HG02623 (cell line): ENCODE results near the gene GBP3.
A peak's percentile ranks its signal among the peaks of the same experiment; 100 is the strongest.
"Not testable (repeated sequence)": the region's sequence is repeated elsewhere in the genome, so short reads cannot be mapped to it uniquely, and the experiment has no call there.

Source experiments
- ATAC-seq: cut with Tn5 transposase; IDR thresholded peaks from one replicate; pipeline ENCODE4 v1.9.1; 2021; ENCODE audit warnings: moderate library complexity; ENCODE audit not compliant: unreplicated experiment

Gene GBP3

DNA sequence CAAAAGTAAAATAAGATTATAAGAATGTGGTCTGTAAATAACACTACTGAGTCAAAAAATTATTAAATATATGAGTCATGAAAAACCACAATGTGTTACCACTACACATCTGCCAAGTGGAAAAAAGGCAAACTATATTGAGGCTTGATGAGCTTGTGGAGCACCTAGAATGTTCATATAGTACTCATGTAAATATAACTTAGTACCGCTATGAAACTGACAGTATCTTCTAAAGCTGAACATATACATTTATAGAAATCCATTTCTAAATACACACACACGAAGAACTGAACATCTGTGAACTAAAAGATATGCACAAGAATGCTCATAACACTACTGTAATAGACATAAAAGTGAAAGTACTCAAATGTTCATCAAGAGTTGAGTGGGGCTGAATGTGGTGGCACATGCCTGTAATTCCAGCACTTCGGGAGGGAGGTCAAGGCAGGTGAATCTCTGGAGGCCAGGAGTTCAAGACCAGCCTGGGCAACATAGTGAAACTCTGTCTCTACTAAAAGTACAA lies 18.5 kb upstream of the GBP3 start:
- peak; percentile 90 for ATAC-seq

GRCh38 chr1:89040315-89040626 lies 17.6 kb upstream of the GBP3 start:
- no peak for ATAC-seq

GRCh38 chr1:89037186-89037585 lies 14.5 kb upstream of the GBP3 start:
- ATAC-seq, result no peak

DNA sequence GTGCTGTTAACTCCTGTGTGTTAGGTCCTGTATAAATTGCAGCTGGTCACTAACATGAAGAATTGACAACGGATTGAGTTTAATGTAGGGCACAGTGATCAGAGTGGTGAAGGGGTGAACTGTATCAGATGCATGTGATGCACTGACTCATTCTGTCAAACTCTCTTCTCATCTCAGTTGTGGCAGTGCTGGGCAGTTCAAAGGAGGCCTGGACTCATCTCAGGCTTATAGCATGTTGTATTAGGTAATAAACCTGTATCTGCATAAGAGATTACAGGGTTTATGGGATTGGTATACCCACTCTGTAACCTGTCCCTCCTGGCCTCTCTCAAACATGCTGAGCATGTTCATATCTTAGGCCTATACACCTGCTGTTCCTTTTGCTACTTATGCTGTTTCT lies 12.4 kb upstream of the GBP3 start:
- no peak for ATAC-seq

DNA sequence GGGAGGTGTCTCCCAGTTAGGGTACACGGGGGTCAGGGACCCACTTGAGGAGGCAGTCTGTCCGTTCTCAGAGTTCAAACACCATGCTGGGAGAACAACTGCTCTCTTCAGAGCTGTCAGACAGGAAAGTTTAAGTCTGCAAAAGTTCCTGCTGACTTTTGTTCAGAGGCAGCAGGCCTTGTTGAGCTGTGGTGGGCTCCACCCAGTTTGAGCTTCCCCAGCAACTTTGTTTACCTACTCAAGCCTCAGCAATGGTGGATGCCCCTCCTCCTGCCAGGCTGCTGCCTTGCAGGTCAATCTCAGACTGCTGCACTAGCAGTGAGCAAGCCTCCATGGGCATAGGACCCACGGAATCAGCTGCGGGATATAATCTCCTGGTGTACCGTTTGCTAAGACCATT lies 11.3 kb upstream of the GBP3 start:
- ATAC-seq, result not testable (repeated sequence)

GRCh38 chr1:89029051-89029450 lies 6.4 kb upstream of the GBP3 start:
- ATAC-seq, result not testable (repeated sequence)

- ATAC-seq, result no peak
Measured at GRCh38 chr1:89025928-89026327, 3.3 kb upstream of the GBP3 start.

- ATAC-seq, result no peak
Measured at GRCh38 chr1:89023026-89023425, 360 bp upstream of the GBP3 start.

DNA sequence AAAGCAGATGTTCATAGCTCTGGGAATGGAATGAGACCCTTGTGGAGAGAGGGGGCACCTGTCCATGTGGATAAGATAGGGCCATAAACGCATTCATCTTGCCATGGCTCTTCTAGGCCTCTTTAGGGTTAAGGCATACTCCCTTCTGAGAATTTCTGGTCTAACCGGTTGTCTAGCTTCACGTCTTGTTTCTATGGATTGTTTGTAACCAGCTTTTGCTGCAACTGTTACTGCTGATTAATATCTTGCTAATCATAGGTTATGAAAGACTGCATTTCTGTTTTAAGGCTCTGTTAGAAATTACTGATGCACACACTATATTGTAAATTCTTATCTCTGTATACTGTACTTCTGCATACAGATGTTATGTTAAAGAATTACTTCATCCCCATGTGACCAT lies 4.3 kb downstream of the GBP3 start:
- ATAC-seq, result not testable (repeated sequence)

DNA sequence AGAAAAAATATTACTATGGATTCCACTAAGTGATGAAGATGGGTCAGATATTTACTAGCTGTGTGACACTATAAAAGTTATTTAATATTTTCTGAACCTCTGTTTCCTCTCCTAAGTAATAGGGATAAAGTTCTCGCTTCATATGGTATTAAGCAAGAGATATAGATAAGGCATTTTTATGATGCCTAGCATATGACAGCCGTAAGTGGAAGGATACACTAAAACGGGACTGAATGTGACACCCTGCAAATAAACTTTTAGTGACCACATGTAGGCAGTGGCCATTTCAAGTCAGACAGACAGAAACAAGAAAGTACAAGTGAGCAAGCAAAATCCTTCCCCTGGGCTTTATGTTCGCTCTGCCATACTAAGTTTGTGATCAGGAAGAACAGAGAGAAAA lies 14.2 kb downstream of the GBP3 start:
- ATAC-seq, result no peak

- no peak for ATAC-seq
Measured at GRCh38 chr1:89005286-89006151, 17.1 kb downstream of the GBP3 start.

GRCh38 chr1:89002176-89002575 lies 20.5 kb downstream of the GBP3 start:
- ATAC-seq, result not testable (repeated sequence)

GRCh38 chr1:89001510-89001909 lies 21.2 kb downstream of the GBP3 start:
- no peak for ATAC-seq

DNA sequence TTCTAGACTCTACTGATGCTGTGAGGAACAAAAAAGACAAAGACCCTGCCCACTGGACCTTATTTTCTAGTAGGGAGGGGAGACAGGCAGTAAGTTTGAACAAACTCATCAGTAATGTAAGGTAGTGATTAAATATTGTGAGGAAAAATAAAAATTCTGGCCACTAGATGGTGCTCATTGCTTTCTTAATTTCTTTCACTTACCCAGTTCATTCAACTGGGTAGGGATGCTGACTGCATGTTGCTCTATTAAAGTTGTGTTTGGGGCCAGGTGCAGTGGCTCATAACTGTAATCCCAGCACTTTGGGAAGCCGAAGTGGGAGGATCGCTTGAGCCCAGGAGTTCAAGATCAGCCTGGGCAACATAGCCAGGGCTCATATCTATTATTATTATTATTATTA lies 23.9 kb downstream of the GBP3 start:
- ATAC-seq, result no peak

- ATAC-seq, result no peak
Measured at GRCh38 chr1:88990426-88990825, 32.2 kb downstream of the GBP3 start.

GRCh38 chr1:88985692-88986091 lies 37.0 kb downstream of the GBP3 start:
- ATAC-seq, result no peak

DNA sequence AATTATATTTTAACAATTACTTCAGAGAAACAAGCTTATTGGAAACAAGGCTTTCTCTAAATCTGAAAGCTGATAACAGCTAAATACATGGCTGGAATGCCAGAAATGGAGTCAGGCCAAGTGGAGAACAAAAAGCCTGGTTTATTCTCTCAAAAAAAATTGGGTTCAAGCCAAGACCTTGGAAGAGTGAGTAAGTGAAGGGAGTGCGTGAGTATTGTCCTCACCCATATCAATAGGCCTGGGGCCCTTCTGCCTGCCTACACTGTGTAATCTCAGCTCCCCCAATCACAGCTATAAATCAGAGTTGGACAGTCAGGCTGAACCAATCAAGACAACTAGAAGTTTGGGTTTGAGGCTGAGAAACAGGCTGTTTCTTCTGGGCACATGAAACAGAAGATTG lies 37.6 kb downstream of the GBP3 start:
- ATAC-seq, result no peak

DNA sequence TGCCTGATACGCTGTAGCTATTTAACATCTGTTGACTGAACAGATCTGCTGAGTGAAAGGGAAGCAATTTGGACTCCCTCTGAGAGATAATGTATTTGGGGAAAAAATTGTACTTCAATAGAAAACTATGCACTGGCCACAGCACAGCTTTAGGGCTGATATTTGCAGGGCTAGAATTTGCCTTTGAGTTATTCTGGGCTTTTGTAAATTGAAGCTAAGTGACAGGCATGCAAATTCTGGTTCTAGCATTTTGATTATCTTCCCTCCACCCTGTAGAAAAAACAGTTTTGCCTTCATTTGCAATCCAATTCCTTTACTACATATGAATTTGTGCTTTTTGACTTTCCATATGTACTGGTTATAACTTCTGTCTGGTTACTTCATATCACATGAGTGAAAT lies 38.1 kb downstream of the GBP3 start:
- no peak for ATAC-seq

- ATAC-seq, result no peak
Measured at GRCh38 chr1:88983791-88984559, 38.7 kb downstream of the GBP3 start.

DNA sequence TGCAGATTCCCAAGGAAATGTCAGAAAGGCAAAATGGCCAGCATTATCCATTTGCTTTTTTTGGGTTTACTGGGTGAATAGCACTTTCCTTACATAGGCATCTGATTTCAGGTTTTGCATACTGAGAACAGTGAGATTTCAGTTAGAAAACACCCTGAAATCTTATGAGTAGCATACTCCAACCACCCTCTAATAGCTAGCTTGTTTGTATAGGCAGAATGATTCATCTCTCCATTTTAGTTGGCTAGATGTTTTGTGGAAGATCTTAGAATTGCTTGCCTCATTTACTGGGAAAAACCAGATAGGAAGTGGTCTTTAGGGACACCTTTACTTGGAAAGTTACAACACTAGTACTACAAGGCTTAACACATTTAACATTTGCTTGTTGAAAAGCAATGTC lies 40.6 kb downstream of the GBP3 start:
- ATAC-seq, result no peak

DNA sequence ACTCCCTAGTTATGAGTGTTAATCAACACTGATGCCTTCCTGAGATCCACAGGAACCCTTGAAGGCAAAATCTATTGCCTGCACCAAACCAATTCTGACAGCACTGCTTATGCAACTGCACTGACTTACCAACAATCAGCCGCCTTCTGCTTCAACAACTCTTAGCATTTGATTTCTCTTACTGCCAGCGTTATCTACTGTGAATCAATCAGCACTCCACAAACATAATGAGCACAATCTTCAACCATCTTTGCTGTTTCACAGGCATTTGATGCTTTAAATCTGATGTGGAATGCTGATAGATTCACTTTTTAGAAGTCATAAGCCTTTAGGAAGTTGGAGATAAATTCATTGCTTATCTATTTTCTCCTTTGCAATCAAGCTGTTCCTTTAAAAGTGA lies 41.2 kb downstream of the GBP3 start:
- not testable (repeated sequence) for ATAC-seq

DNA sequence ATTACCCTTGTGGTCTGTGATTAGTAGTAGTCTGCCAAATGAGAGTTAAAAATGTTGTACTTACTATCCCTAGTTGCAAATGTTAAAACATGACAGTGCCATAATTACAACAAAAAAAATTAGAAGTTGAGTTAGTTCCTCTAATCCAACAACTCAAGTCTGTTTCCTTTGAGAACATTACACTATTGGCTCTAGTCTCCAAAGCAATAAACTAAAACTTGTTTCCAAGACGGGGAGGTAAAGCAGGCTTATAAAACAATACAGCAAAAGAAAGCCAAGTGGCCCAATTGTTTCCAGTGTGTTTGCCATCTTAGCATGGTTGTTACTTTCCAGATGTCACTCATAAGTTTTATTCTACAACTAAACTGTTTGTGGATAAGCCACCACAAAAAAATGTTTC lies 41.8 kb downstream of the GBP3 start:
- no peak for ATAC-seq
